Measurements from ENCODE around the gene SLC43A3. TPM values are rescaled to one million over a fixed set of nuclear protein-coding genes. Genes with fewer than 3 reads are reported as not detected.
A peak's percentile ranks its signal among the peaks of the same experiment; 100 is the strongest.

SLC43A3 gene
- polyA plus RNA-seq, 1 donor from 2014 or later: 15.8 TPM

GRCh38 chr11:57463671-57464538 is 37.0 kb upstream of the SLC43A3 start:
- Mint-ChIP-seq H3K27me3 (peaks cover 12% of the 10 kb centered on the region), H3K9me3 (no peaks in the 10 kb centered on the region), H3K27ac (no peak overlapping the region)

GRCh38 chr11:57462597-57462996 is 35.7 kb upstream of the SLC43A3 start:
- peaks cover 17% of the 10 kb centered on the region for H3K27me3 Mint-ChIP-seq
- H3K9me3 Mint-ChIP-seq: no peaks in the 10 kb centered on the region
- H3K4me1 Mint-ChIP-seq: peaks cover 11 to 12% (median 11%) of the 10 kb centered on the region in 3 donors
- peak overlapping the region in 2 of 4 donors; percentile 0 to 39 for H3K4me3 Mint-ChIP-seq
- H3K36me3 Mint-ChIP-seq: no peaks in the 10 kb centered on the region
- no peak overlapping the region for H3K27ac Mint-ChIP-seq

More at GRCh38 chr11:57463671-57464538, 37.0 kb upstream of the SLC43A3 start:
- no peaks in the 10 kb centered on the region for H3K36me3 Mint-ChIP-seq
- no peak overlapping the region for H3K4me3 Mint-ChIP-seq
- peaks cover 8% of the 10 kb centered on the region in 3 donors for H3K4me1 Mint-ChIP-seq

- Mint-ChIP-seq H3K27me3 (peaks cover 21% of the 10 kb centered on the region), H3K9me3 (no peaks in the 10 kb centered on the region), H3K27ac (peak overlapping the region in 1 of 3 donors; percentile 69), H3K4me3 (peak overlapping the region in 3 of 4 donors; percentile 39 to 79 (median 66)), H3K36me3 (no peaks in the 10 kb centered on the region), H3K4me1 (peaks cover 14 to 16% (median 16%) of the 10 kb centered on the region in 3 donors)
These were observed 35.0 kb upstream of the SLC43A3 start for GRCh38 chr11:57461841-57462489.

GRCh38 chr11:57460758-57461749 is 34.1 kb upstream of the SLC43A3 start:
- Mint-ChIP-seq H3K9me3 (no peaks in the 10 kb centered on the region), H3K27ac (peak overlapping the region in 1 of 3 donors; percentile 69), H3K4me3 (peak overlapping the region; percentile 30 to 79 (median 52)), H3K4me1 (peaks cover 14 to 16% (median 16%) of the 10 kb centered on the region in 3 donors), H3K27me3 (peaks cover 24% of the 10 kb centered on the region), H3K36me3 (no peaks in the 10 kb centered on the region)

GRCh38 chr11:57460022-57460757 is 33.3 kb upstream of the SLC43A3 start, which contains the start of gene RTN4RL2:
Gene RTN4RL2, plus strand, starts transcription at chr11:57460528. Its CDS starts 338 bp downstream, at chr11:57460866.
- no peaks in the 10 kb centered on the region for H3K36me3 Mint-ChIP-seq
- peak within 1 kb of the TSS in 1 of 3 donors; percentile 69 for H3K27ac Mint-ChIP-seq
- H3K27me3 Mint-ChIP-seq: peaks cover 24% of the 10 kb centered on the region
- H3K4me1 Mint-ChIP-seq: peaks cover 14 to 16% (median 16%) of the 10 kb centered on the region in 3 donors
- H3K9me3 Mint-ChIP-seq: no peaks in the 10 kb centered on the region
- peak within 1 kb of the TSS; percentile 73 to 89 (median 83) for H3K4me3 Mint-ChIP-seq

GRCh38 chr11:57459164-57460021 is 32.5 kb upstream of the SLC43A3 start:
- Mint-ChIP-seq H3K4me1 (peaks cover 14 to 16% (median 16%) of the 10 kb centered on the region in 3 donors), H3K4me3 (peak overlapping the region; percentile 79 to 96 (median 87)), H3K36me3 (no peaks in the 10 kb centered on the region), H3K27ac (peak overlapping the region in 1 of 3 donors; percentile 26), H3K27me3 (peaks cover 24% of the 10 kb centered on the region), H3K9me3 (no peaks in the 10 kb centered on the region)

- peaks cover 14 to 16% (median 16%) of the 10 kb centered on the region in 3 donors for H3K4me1 Mint-ChIP-seq
- peaks cover 25% of the 10 kb centered on the region for H3K27me3 Mint-ChIP-seq
- no peaks in the 10 kb centered on the region for H3K9me3 Mint-ChIP-seq
- no peaks in the 10 kb centered on the region for H3K36me3 Mint-ChIP-seq
- H3K4me3 Mint-ChIP-seq: peak overlapping the region; percentile 79 to 96 (median 87)
- peak overlapping the region in 2 of 3 donors; percentile 26 to 59 for H3K27ac Mint-ChIP-seq
These were observed 31.7 kb upstream of the SLC43A3 start for GRCh38 chr11:57458410-57459163.

- H3K27me3 Mint-ChIP-seq: peaks cover 28% of the 10 kb centered on the region
- peaks cover 14 to 16% (median 16%) of the 10 kb centered on the region in 3 donors for H3K4me1 Mint-ChIP-seq
- H3K4me3 Mint-ChIP-seq: peak overlapping the region; percentile 59 to 88 (median 83)
- H3K36me3 Mint-ChIP-seq: no peaks in the 10 kb centered on the region
- peak overlapping the region in 1 of 3 donors; percentile 66 for H3K27ac Mint-ChIP-seq
- H3K9me3 Mint-ChIP-seq: no peaks in the 10 kb centered on the region
These were observed 31.1 kb upstream of the SLC43A3 start for GRCh38 chr11:57458060-57458409.

GRCh38 chr11:57457643-57458023 is 30.7 kb upstream of the SLC43A3 start:
- Mint-ChIP-seq H3K9me3 (no peaks in the 10 kb centered on the region), H3K4me3 (peak overlapping the region; percentile 59 to 88 (median 83)), H3K4me1 (peaks cover 14 to 16% (median 16%) of the 10 kb centered on the region in 3 donors), H3K27ac (peak overlapping the region in 2 of 3 donors; percentile 25 to 66), H3K27me3 (peaks cover 31% of the 10 kb centered on the region), H3K36me3 (no peaks in the 10 kb centered on the region)

- Mint-ChIP-seq H3K27me3 (peaks cover 31% of the 10 kb centered on the region), H3K27ac (peak overlapping the region in 2 of 3 donors; percentile 25 to 66)
These were observed 30.2 kb upstream of the SLC43A3 start for GRCh38 chr11:57456960-57457642.

GRCh38 chr11:57453543-57454177 is 26.7 kb upstream of the SLC43A3 start:
- H3K9me3 Mint-ChIP-seq: no peaks in the 10 kb centered on the region
- peaks cover 21% of the 10 kb centered on the region for H3K27me3 Mint-ChIP-seq
- H3K36me3 Mint-ChIP-seq: no peaks in the 10 kb centered on the region
- H3K4me1 Mint-ChIP-seq: peaks cover 4 to 6% (median 5%) of the 10 kb centered on the region in 3 donors
- H3K27ac Mint-ChIP-seq: no peak overlapping the region
- no peak overlapping the region for H3K4me3 Mint-ChIP-seq

More at GRCh38 chr11:57456960-57457642, 30.2 kb upstream of the SLC43A3 start:
- Mint-ChIP-seq H3K36me3 (no peaks in the 10 kb centered on the region), H3K4me3 (peak overlapping the region; percentile 38 to 90 (median 83)), H3K9me3 (no peaks in the 10 kb centered on the region), H3K4me1 (peaks cover 14 to 16% (median 16%) of the 10 kb centered on the region in 3 donors)

All from IgD-negative memory B cell (primary cell).